Heart left ventricle (tissue), 16 donors: ENCODE results near the gene CASKIN1. TPM values are rescaled to one million over a fixed set of nuclear protein-coding genes. Genes with fewer than 3 reads are reported as not detected.

Experiments
- ATAC-seq, 4 donors: fragments of 200-7000 bp; cut with Tn5 transposase; one replicate each; pipeline ENCODE4 v1.9.1; 2020 to 2022; ENCODE audit warnings: moderate library complexity in 4 of 4, mild to moderate bottlenecking in 3 of 4, moderate number of reproducible peaks in 1 of 4
- DNase-seq, 5 donors: peaks; one replicate each; pipeline ENCODE4 v3.0.0-alpha.2; 2020
- H3K27ac ChIP-seq, 12 donors: fragments of 200-600 bp; sonication (generic) in 4 of 12; one replicate each; pipeline versions ENCODE4 v1.5.0 to v1.8.0; 2016 to 2022; ENCODE audit warnings: mild to moderate bottlenecking in 2 of 12
- H3K27me3 ChIP-seq, 9 donors: fragments of 200-600 bp; sonication (generic) in 2 of 9; one replicate each; pipeline versions ENCODE4 v1.5.1 to v1.8.0; 2016 to 2022; ENCODE audit warnings: mild to moderate bottlenecking in 3 of 9
- H3K36me3 ChIP-seq, 9 donors: fragments of 200-600 bp; sonication (generic) in 2 of 9; one replicate each; pipeline versions ENCODE4 v1.5.0 to v1.8.0; 2018 to 2022; ENCODE audit warnings: mild to moderate bottlenecking in 2 of 9
- H3K4me1 ChIP-seq, 12 donors: fragments of 200-600 bp; sonication (generic) in 4 of 12; one replicate each; pipeline versions ENCODE4 v1.5.0 to v1.8.0; 2016 to 2022; ENCODE audit warnings: mild to moderate bottlenecking in 3 of 12
- H3K4me3 ChIP-seq, 12 donors: fragments of 200-600 bp; sonication (generic) in 4 of 12; one replicate each; pipeline versions ENCODE4 v1.5.0 to v1.8.0; 2017 to 2022; ENCODE audit warnings: mild to moderate bottlenecking in 9 of 12, moderate library complexity in 4 of 12
- H3K9me3 ChIP-seq, 12 donors: fragments of 200-600 bp; sonication (generic) in 4 of 12; one replicate each; pipeline versions ENCODE4 v1.5.0 to v1.8.0; 2016 to 2022; ENCODE audit warnings: mild to moderate bottlenecking in 1 of 12
- CTCF ChIP-seq, 12 donors: fragments of 200-600 bp; sonication (generic) in 4 of 12; IDR thresholded peaks; one replicate each; pipeline versions ENCODE4 v1.5.0 to v1.8.0; 2018 to 2022; ENCODE audit warnings: antibody characterized with exemption in 12 of 12, mild to moderate bottlenecking in 5 of 12
- POLR2A ChIP-seq, 2 donors: fragments of 450-650 bp; IDR thresholded peaks; one replicate each; pipeline ENCODE4 v1.6.1; 2017; ENCODE audit warnings: antibody characterized with exemption in 2 of 2, mild to moderate bottlenecking in 2 of 2, moderate library complexity in 2 of 2
- WGBS, 4 donors: extraction: QIAGEN DNeasy Blood & Tissue Kit in 2 of 4; methylation state at CpG; one replicate each; pipeline versions ENCODE4 v1.1.5 to v1.1.7; 2013 to 2018; 5-methylcytosine and 5-hydroxymethylcytosine counted together
- intact Hi-C, 10 donors: fragments of 100-400 bp; cut with DNase I; formaldehyde crosslinking; loops; one replicate each; pipeline versions ENCODE4 v1.11.1 to v1.14.2; 2022
- polyA plus RNA-seq, 2 donors: library from polyadenylated mRNA; stranded (reverse); fragments of 200-250 nt; gene quantifications; one replicate each; pipeline ENCODE4 v1.2.3, GENCODE V29; 2013
- total RNA-seq, 9 donors: library from RNA; depleted of rRNA in 2 of 9; stranded (reverse); fragments of >200 nt in 2 of 9; fragmentation: NEBNext Ultra II Directional in 3 of 9; extraction: Animal tissue kit (Norgen Biotek cat#: 25700) in 3 of 9; gene quantifications; one replicate each; pipeline versions ENCODE4 v1.1.0 to v1.2.4, GENCODE V29; 2016 to 2023
- donor health status: ischemic (EF 13 %, LVEDD 7.1; RV severe dilation, severe dysfunction).
- donor health status: healthy with polysubstance abuse.
- donor health status: DM: no; HTN: yes; CAD: no.
- donor health status: DM: no; HTN: no; CAD: no.
- donor health status: ischemic (EF 25% LVEDD 6.9; RV normal size, moderate dysfunction).
- donor health status: ischemic (EF 25% LVEDD 5.7; RV mildly dilated, moderate dysfunction).
- donor health status: healthy.
- donor health status: DM: yes; HTN: yes; CAD: no.
- donor health status: ischemic (EF 35%, LVEDD 5.7; RV mildly dilated, moderate dysfunction).
- donor health status: nonischemic (EF 11% LVEDD 7.7; RV severe dilation, severe dysfunction).
- donor health status: DM: yes; HTN: yes; CAD: no.
- donor health status: PGD.
- donor health status: ischemic (EF 29% LVEDD 5.4; RV normal size, mild dysfunction).
- donor health status: nonischemic (EF 23%, LVEDD 6.1; RV moderate dilation, normal function).

Gene CASKIN1
- total and polyA plus RNA-seq, 11 donors, result 0.37 to 7.0 (median 2.1) TPM

- peaks cover 0 to 15% (median 7%) of the 10 kb centered on the region in 9 donors for H3K27me3 ChIP-seq
- no peak for TF ChIP-seq POLR2A (IDR thresholded peaks at IDR 0.05)
- no peak for TF ChIP-seq CTCF (IDR thresholded peaks at IDR 0.05)
- no peak overlapping the region for H3K27ac ChIP-seq
- 86 to 96% (median 87%) methylated on average over 12 to 24 of the region's 24 CpGs for WGBS, 4 donors
- peaks cover 0 to 8% (median 0%) of the 10 kb centered on the region in 12 donors for H3K4me1 ChIP-seq
- no peak for DNase-seq
- H3K4me3 ChIP-seq, result no peak overlapping the region
- no peak for ATAC-seq
- intact Hi-C loops, result loop anchor here in 1 of 10 donors (10.0 kb wide), 1 partner anchor 305 kb away; no protein-coding TSS in a partner anchor
- H3K36me3 ChIP-seq, result no peaks in the 10 kb centered on the region
- no peaks in the 10 kb centered on the region for H3K9me3 ChIP-seq
Measured at GRCh38 chr16:2190002-2190658, 6.3 kb downstream of the CASKIN1 start.

GRCh38 chr16:2189252-2189893, 7.0 kb downstream of the CASKIN1 start:
- 90 to 97% (median 92%) methylated on average over 14 to 25 of the region's 25 CpGs for WGBS, 4 donors
- TF ChIP-seq CTCF (IDR thresholded peaks at IDR 0.05), result no peak
- TF ChIP-seq POLR2A (IDR thresholded peaks at IDR 0.05), result no peak
- Histone ChIP-seq H3K27me3 (peaks cover 0 to 8% (median 0%) of the 10 kb centered on the region in 9 donors), H3K4me1 (peaks cover 0 to 6% (median 0%) of the 10 kb centered on the region in 12 donors), H3K9me3 (no peaks in the 10 kb centered on the region), H3K27ac (no peak overlapping the region), H3K4me3 (no peak overlapping the region), H3K36me3 (no peaks in the 10 kb centered on the region)
- intact Hi-C loops, result no loop called here
- ATAC-seq (no peak), DNase-seq (no peak)

- DNase-seq (no peak), ATAC-seq (no peak)
- Histone ChIP-seq H3K36me3 (no peaks in the 10 kb centered on the region), H3K9me3 (no peaks in the 10 kb centered on the region), H3K27ac (no peak overlapping the region), H3K4me1 (peaks cover 0 to 6% (median 0%) of the 10 kb centered on the region in 12 donors), H3K4me3 (no peak overlapping the region), H3K27me3 (no peaks in the 10 kb centered on the region)
- TF ChIP-seq POLR2A (IDR thresholded peaks at IDR 0.05), result no peak
- TF ChIP-seq CTCF (IDR thresholded peaks at IDR 0.05), result no peak
- intact Hi-C loops, result no loop called here
- 87 to 96% (median 94%) methylated on average over 5 to 8 of the region's 8 CpGs for WGBS, 4 donors
Measured at GRCh38 chr16:2188395-2188794, 8.0 kb downstream of the CASKIN1 start.

GRCh38 chr16:2187212-2187611, 9.2 kb downstream of the CASKIN1 start:
- intact Hi-C loops, result no loop called here
- H3K9me3 ChIP-seq, result no peaks in the 10 kb centered on the region
- peaks cover 0 to 6% (median 0%) of the 10 kb centered on the region in 12 donors for H3K4me1 ChIP-seq
- H3K27ac ChIP-seq, result no peak overlapping the region
- whole genome bisulfite sequencing, 4 donors, result 79 to 87% (median 81%) methylated on average over 16 to 17 of the region's 17 CpGs
- TF ChIP-seq POLR2A (IDR thresholded peaks at IDR 0.05) (no peak), CTCF (IDR thresholded peaks at IDR 0.05) (no peak)
- H3K27me3 ChIP-seq, result no peaks in the 10 kb centered on the region
- no peak overlapping the region for H3K4me3 ChIP-seq
- H3K36me3 ChIP-seq, result no peaks in the 10 kb centered on the region
- ATAC-seq, result no peak
- no peak for DNase-seq
